ENCODE data around the gene CELSR1.

The CELSR1 gene

GRCh38 chr22:46457502-46458488 lies 79.6 kb downstream of the CELSR1 start:
- peak overlapping the region; percentile 56 for H3K27ac Mint-ChIP-seq
- CTCF ChIA-PET, result no interaction called here

GRCh38 chr22:46456818-46457163 lies 80.6 kb downstream of the CELSR1 start:
- Mint-ChIP-seq H3K36me3 (no peaks in the 10 kb centered on the region), H3K4me1 (no peaks in the 10 kb centered on the region), H3K27me3 (peaks cover 7% of the 10 kb centered on the region), H3K4me3 (no peak overlapping the region), H3K27ac (no peak overlapping the region), H3K9me3 (no peaks in the 10 kb centered on the region)
- DNase-seq, result no peak
- CTCF ChIA-PET, result no interaction called here

More at GRCh38 chr22:46457502-46458488, 79.6 kb downstream of the CELSR1 start:
- Mint-ChIP-seq H3K4me1 (no peaks in the 10 kb centered on the region), H3K9me3 (no peaks in the 10 kb centered on the region), H3K27me3 (peaks cover 3% of the 10 kb centered on the region), H3K4me3 (no peak overlapping the region), H3K36me3 (no peaks in the 10 kb centered on the region)
- no peak for DNase-seq

- Mint-ChIP-seq H3K36me3 (no peaks in the 10 kb centered on the region), H3K4me1 (no peaks in the 10 kb centered on the region), H3K4me3 (no peak overlapping the region), H3K9me3 (no peaks in the 10 kb centered on the region), H3K27me3 (peaks cover 11% of the 10 kb centered on the region), H3K27ac (no peak overlapping the region)
- CTCF ChIA-PET, result no interaction called here
- DNase-seq, result no peak
Measured at GRCh38 chr22:46455446-46455845, 82.0 kb downstream of the CELSR1 start.

GRCh38 chr22:46454504-46455269 lies 82.7 kb downstream of the CELSR1 start:
- H3K27ac Mint-ChIP-seq, result no peak overlapping the region
- H3K36me3 Mint-ChIP-seq, result no peaks in the 10 kb centered on the region
- no peak overlapping the region for H3K4me3 Mint-ChIP-seq
- H3K9me3 Mint-ChIP-seq, result no peaks in the 10 kb centered on the region
- no peaks in the 10 kb centered on the region for H3K4me1 Mint-ChIP-seq
- no peak for DNase-seq
- H3K27me3 Mint-ChIP-seq, result peaks cover 15% of the 10 kb centered on the region
- CTCF ChIA-PET, result no interaction called here

GRCh38 chr22:46453829-46454503 lies 83.5 kb downstream of the CELSR1 start:
- DNase-seq, result no peak
- H3K27me3 Mint-ChIP-seq, result peaks cover 17% of the 10 kb centered on the region
- no peaks in the 10 kb centered on the region for H3K36me3 Mint-ChIP-seq
- CTCF ChIA-PET, result no interaction called here
- H3K4me1 Mint-ChIP-seq, result no peaks in the 10 kb centered on the region
- no peak overlapping the region for H3K27ac Mint-ChIP-seq
- no peak overlapping the region for H3K4me3 Mint-ChIP-seq
- no peaks in the 10 kb centered on the region for H3K9me3 Mint-ChIP-seq

GRCh38 chr22:46453006-46453828 lies 84.2 kb downstream of the CELSR1 start:
- Mint-ChIP-seq H3K9me3 (no peaks in the 10 kb centered on the region), H3K4me1 (no peaks in the 10 kb centered on the region), H3K4me3 (no peak overlapping the region), H3K27ac (no peak overlapping the region), H3K36me3 (no peaks in the 10 kb centered on the region), H3K27me3 (peaks cover 17% of the 10 kb centered on the region)
- DNase-seq, result no peak
- CTCF ChIA-PET, result no interaction called here

- Mint-ChIP-seq H3K36me3 (no peaks in the 10 kb centered on the region), H3K4me1 (no peaks in the 10 kb centered on the region), H3K27ac (no peak overlapping the region), H3K27me3 (peaks cover 17% of the 10 kb centered on the region), H3K9me3 (no peaks in the 10 kb centered on the region), H3K4me3 (no peak overlapping the region)
- CTCF ChIA-PET, result no interaction called here
- no peak for DNase-seq
Measured at GRCh38 chr22:46452195-46453005, 85.0 kb downstream of the CELSR1 start.

GRCh38 chr22:46451741-46452140 lies 85.7 kb downstream of the CELSR1 start:
- Mint-ChIP-seq H3K9me3 (no peaks in the 10 kb centered on the region), H3K27ac (no peak overlapping the region), H3K36me3 (no peaks in the 10 kb centered on the region), H3K4me3 (no peak overlapping the region), H3K4me1 (no peaks in the 10 kb centered on the region), H3K27me3 (peaks cover 17% of the 10 kb centered on the region)
- DNase-seq, result no peak
- CTCF ChIA-PET, result no interaction called here

- H3K36me3 Mint-ChIP-seq, result no peaks in the 10 kb centered on the region
- peaks cover 17% of the 10 kb centered on the region for H3K27me3 Mint-ChIP-seq
- no peak overlapping the region for H3K4me3 Mint-ChIP-seq
- no peaks in the 10 kb centered on the region for H3K9me3 Mint-ChIP-seq
- CTCF ChIA-PET, result no interaction called here
- no peak overlapping the region for H3K27ac Mint-ChIP-seq
- no peak for DNase-seq
- no peaks in the 10 kb centered on the region for H3K4me1 Mint-ChIP-seq
Measured at GRCh38 chr22:46450931-46451561, 86.4 kb downstream of the CELSR1 start.

- Mint-ChIP-seq H3K4me1 (no peaks in the 10 kb centered on the region), H3K36me3 (no peaks in the 10 kb centered on the region), H3K4me3 (no peak overlapping the region), H3K27ac (no peak overlapping the region), H3K9me3 (no peaks in the 10 kb centered on the region), H3K27me3 (peaks cover 17% of the 10 kb centered on the region)
- no peak for DNase-seq
- CTCF ChIA-PET, result no interaction called here
Measured at GRCh38 chr22:46449974-46450745, 87.3 kb downstream of the CELSR1 start.

- DNase-seq, result no peak
- Mint-ChIP-seq H3K4me3 (no peak overlapping the region), H3K4me1 (no peaks in the 10 kb centered on the region), H3K27ac (no peak overlapping the region), H3K36me3 (no peaks in the 10 kb centered on the region), H3K27me3 (peaks cover 17% of the 10 kb centered on the region), H3K9me3 (no peaks in the 10 kb centered on the region)
- CTCF ChIA-PET, result no interaction called here
Measured at GRCh38 chr22:46449116-46449691, 88.2 kb downstream of the CELSR1 start.

- Mint-ChIP-seq H3K27ac (no peak overlapping the region), H3K4me3 (no peak overlapping the region), H3K27me3 (peaks cover 17% of the 10 kb centered on the region), H3K9me3 (no peaks in the 10 kb centered on the region), H3K4me1 (no peaks in the 10 kb centered on the region), H3K36me3 (no peaks in the 10 kb centered on the region)
- CTCF ChIA-PET, result no interaction called here
- DNase-seq, result no peak
Measured at GRCh38 chr22:46448333-46448732, 89.1 kb downstream of the CELSR1 start.

Data from activated naive CD4-positive, alpha-beta T cell treated with anti-CD3 and anti-CD28 coated beads, Interleukin-2, amount 10 ng/mL, durations not matched to agents 7 days and 5 days (primary cell).